Ectodermal cell (in vitro differentiated cells): ENCODE results near the gene CTTNBP2.
A peak's percentile ranks its signal among the peaks of the same experiment; 100 is the strongest.

ENCODE experiments used
- H3K27ac ChIP-seq: 2 replicates; pipeline ENCODE4 v1.7.0; 2013; ENCODE audit warnings: mild to moderate bottlenecking, low read depth, low read length; ENCODE audit not compliant: insufficient read depth, poor library complexity, severe bottlenecking
- H3K27me3 ChIP-seq: 2 replicates; pipeline ENCODE4 v1.7.0; 2013; ENCODE audit warnings: mild to moderate bottlenecking, low read length; ENCODE audit not compliant: insufficient read depth, control insufficient read depth, poor library complexity, severe bottlenecking
- H3K36me3 ChIP-seq: one replicate; pipeline ENCODE4 v1.7.0; 2013; ENCODE audit warnings: low read length; ENCODE audit not compliant: control insufficient read depth, insufficient read depth
- H3K4me1 ChIP-seq: one replicate; pipeline ENCODE4 v1.7.0; 2013; ENCODE audit warnings: low read length; ENCODE audit not compliant: control insufficient read depth, insufficient read depth
- H3K4me3 ChIP-seq: 2 replicates; pipeline ENCODE4 v1.7.0; 2013; ENCODE audit warnings: low read depth, low read length, control low read depth; ENCODE audit not compliant: insufficient read depth
- H3K9me3 ChIP-seq: 2 replicates; pipeline ENCODE4 v1.7.0; 2013; ENCODE audit warnings: mild to moderate bottlenecking, low read length, moderate library complexity; ENCODE audit not compliant: control insufficient read depth
- WGBS, 2 experiments: methylation state at CpG; one replicate each; pipeline ENCODE4 v1.1.7; 2013; ENCODE audit warnings: missing lambda C conversion rate in 2 of 2; 5-methylcytosine and 5-hydroxymethylcytosine counted together

Gene CTTNBP2

GRCh38 chr7:117895276-117895675 lies 22.0 kb upstream of the CTTNBP2 start:
- no peaks in the 10 kb centered on the region for H3K27me3 ChIP-seq
- H3K36me3 ChIP-seq: no peaks in the 10 kb centered on the region
- WGBS, 2 experiments: 80 to 94% methylated on average over 2 to 3 of the region's 3 CpGs

DNA sequence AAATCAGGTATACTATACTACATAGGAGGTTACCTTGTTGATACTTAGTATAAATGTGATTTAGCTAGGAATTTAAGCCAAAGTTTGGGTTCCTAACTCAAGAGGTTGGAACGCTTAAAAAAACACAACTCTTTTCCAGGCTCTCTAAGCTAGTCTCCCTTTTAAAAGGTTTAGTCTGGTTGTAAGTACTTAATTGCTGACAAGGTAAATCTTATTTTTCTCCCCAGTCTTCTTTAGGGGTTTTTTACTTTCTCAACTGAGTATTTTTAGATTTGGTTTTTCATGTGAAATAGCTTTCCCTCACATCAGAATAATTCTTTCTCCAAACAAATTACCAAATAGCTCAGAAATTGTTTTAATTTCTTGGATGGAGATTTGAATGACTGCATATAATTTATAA lies 20.8 kb upstream of the CTTNBP2 start:
- Histone ChIP-seq H3K4me1 (no peaks in the 10 kb centered on the region), H3K27ac (no peak overlapping the region), H3K4me3 (no peak overlapping the region), H3K27me3 (no peaks in the 10 kb centered on the region), H3K9me3 (no peaks in the 10 kb centered on the region), H3K36me3 (no peaks in the 10 kb centered on the region)
- 94% methylated on average over 1 of the region's 1 CpG; no CpG with 5 or more reads in 1 of the 2 experiments for WGBS, 2 experiments

More at GRCh38 chr7:117895276-117895675, 22.0 kb upstream of the CTTNBP2 start:
- Histone ChIP-seq H3K4me3 (no peak overlapping the region), H3K9me3 (no peaks in the 10 kb centered on the region), H3K27ac (no peak overlapping the region), H3K4me1 (no peaks in the 10 kb centered on the region)

DNA sequence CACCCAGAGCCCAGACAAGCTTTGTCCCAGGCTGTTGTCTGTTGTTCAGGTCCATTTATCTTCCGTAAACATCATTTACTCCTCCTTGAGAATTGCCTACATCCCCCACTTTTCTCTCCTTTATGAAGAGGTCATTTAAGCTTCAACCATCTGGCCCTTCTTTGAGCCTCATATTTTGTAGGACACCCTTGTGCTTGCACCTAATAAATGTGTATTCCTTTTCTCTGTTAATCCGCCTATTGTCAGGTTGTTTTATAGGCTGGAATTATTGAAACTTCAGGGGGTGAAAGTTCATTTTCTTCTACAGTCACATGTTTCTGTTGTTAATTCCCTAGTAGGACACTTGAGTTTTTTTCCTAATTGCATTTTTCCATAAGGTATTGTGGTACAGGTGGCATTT lies 19.6 kb upstream of the CTTNBP2 start:
- Histone ChIP-seq H3K9me3 (no peaks in the 10 kb centered on the region), H3K27ac (no peak overlapping the region), H3K27me3 (no peaks in the 10 kb centered on the region), H3K4me3 (no peak overlapping the region), H3K36me3 (no peaks in the 10 kb centered on the region), H3K4me1 (no peaks in the 10 kb centered on the region)
- 90 to 100% methylated on average over 1 to 2 of the region's 2 CpGs for WGBS, 2 experiments

GRCh38 chr7:117889611-117890010 lies 16.4 kb upstream of the CTTNBP2 start:
- Histone ChIP-seq H3K9me3 (no peaks in the 10 kb centered on the region), H3K27me3 (no peaks in the 10 kb centered on the region), H3K4me3 (no peak overlapping the region), H3K36me3 (no peaks in the 10 kb centered on the region), H3K4me1 (no peaks in the 10 kb centered on the region), H3K27ac (no peak overlapping the region)

DNA sequence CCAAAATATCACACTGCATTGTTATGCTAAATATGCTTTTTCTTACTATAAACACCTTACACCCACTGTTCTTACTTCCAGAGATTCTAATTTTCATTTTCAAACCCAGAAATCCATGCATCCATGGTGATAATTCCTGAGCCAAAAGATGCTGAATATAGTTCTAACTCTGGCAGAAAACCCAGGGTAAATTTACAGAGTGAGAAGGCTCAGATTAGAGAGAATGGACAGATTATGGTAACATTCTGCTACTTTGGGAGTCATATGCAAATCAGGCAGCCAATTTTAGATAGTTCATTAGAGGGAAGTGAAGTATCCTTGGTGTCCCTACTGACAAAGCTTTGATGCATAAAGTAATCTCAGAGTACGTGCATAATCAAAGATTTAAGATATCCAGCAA lies 15.4 kb upstream of the CTTNBP2 start:
- Histone ChIP-seq H3K27me3 (no peaks in the 10 kb centered on the region), H3K4me1 (no peaks in the 10 kb centered on the region), H3K36me3 (no peaks in the 10 kb centered on the region), H3K9me3 (no peaks in the 10 kb centered on the region), H3K4me3 (no peak overlapping the region), H3K27ac (no peak overlapping the region)
- 86 to 93% methylated on average over 1 of the region's 1 CpG for WGBS, 2 experiments

DNA sequence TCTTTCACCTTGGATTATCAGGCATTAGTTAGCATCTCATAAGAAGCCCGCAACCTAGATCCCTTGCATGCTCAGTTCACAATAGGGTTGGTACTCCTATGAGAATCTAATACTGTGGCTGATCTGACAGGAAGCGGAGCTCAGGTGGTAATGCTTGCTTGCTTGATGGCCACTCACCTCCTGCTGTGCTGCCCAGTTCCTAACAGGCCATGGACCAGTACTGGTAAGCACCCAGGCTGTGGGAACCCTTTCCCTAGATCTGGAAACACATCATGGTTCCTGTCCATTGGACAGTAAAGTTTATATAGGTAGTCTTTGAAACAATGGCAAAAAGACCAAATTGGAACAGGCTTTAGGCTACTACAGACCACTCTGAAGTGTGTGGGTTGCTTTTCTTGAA lies 9.4 kb upstream of the CTTNBP2 start:
- Histone ChIP-seq H3K27me3 (no peaks in the 10 kb centered on the region), H3K36me3 (no peaks in the 10 kb centered on the region), H3K4me3 (no peak overlapping the region), H3K9me3 (no peaks in the 10 kb centered on the region), H3K27ac (no peak overlapping the region), H3K4me1 (no peaks in the 10 kb centered on the region)
- 95% methylated on average over 2 of the region's 2 CpGs for WGBS, 2 experiments

- Histone ChIP-seq H3K27ac (no peak overlapping the region), H3K27me3 (no peaks in the 10 kb centered on the region), H3K4me3 (no peak overlapping the region), H3K4me1 (peaks cover 14% of the 10 kb centered on the region), H3K36me3 (no peaks in the 10 kb centered on the region), H3K9me3 (no peaks in the 10 kb centered on the region)
- WGBS, 2 experiments: 83% methylated on average over 1 of the region's 1 CpG; no CpG with 5 or more reads in 1 of the 2 experiments
Measured at GRCh38 chr7:117876761-117877160, 3.5 kb upstream of the CTTNBP2 start.

- Histone ChIP-seq H3K36me3 (no peaks in the 10 kb centered on the region), H3K27me3 (no peaks in the 10 kb centered on the region), H3K4me1 (peaks cover 14% of the 10 kb centered on the region), H3K9me3 (no peaks in the 10 kb centered on the region), H3K27ac (no peak overlapping the region), H3K4me3 (no peak overlapping the region)
Measured at GRCh38 chr7:117875566-117875965, 2.3 kb upstream of the CTTNBP2 start.

- no peaks in the 10 kb centered on the region for H3K27me3 ChIP-seq
- H3K4me1 ChIP-seq: peaks cover 14% of the 10 kb centered on the region
- H3K36me3 ChIP-seq: no peaks in the 10 kb centered on the region
- no peaks in the 10 kb centered on the region for H3K9me3 ChIP-seq
- WGBS, 2 experiments: 75 to 79% methylated on average over 4 to 7 of the region's 7 CpGs
- H3K27ac ChIP-seq: no peak overlapping the region
- H3K4me3 ChIP-seq: no peak overlapping the region
Measured at GRCh38 chr7:117874191-117874700, 1.0 kb upstream of the CTTNBP2 start.

DNA sequence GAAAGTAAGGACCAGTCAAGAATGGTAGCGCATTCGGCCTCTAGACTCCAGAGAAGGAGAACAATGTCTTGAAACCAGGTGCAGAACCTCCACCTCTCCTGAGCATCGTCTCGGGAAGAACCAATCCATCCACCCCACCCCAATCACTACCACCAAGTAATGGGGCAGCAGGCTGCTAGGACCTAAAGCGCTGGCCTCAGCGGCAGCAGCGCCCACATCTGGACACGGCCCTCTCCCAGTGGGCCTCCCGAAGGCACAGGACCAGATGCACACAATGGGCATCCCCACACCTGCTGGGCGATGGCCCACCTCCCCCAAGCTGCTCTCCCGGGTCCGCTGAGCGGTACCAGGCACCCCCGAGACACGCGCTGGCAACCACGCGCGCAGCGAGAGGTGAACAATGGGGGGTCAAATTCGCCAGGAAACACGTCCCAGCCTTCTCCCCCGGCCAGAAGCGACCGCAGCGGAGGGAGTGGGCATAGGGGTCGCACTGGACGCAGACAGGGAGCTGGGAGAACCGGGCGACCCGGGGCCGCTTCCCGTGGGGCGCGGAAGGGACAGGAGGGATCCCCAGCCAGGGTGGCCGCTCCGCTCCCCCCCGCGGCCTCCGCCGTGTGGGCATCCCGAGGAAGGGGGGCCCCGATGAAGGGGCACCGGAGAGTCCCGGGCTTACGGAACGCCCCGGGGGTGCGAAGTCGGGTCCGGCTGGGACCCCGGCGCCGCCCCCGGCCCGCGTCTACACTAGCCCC lies 506 bp downstream of the CTTNBP2 start:
- peak overlapping the region; percentile 52 for H3K27ac ChIP-seq
- H3K36me3 ChIP-seq: no peaks in the 10 kb centered on the region
- no peaks in the 10 kb centered on the region for H3K27me3 ChIP-seq
- 0% methylated on average over 57 of the region's 57 CpGs for WGBS, 2 experiments
- no peaks in the 10 kb centered on the region for H3K9me3 ChIP-seq
- peaks cover 17% of the 10 kb centered on the region for H3K4me1 ChIP-seq
- H3K4me3 ChIP-seq: peak overlapping the region; percentile 82
